ENCODE data around the gene AGAP1. TPM values are rescaled to one million over a fixed set of nuclear protein-coding genes. Genes with fewer than 3 reads are reported as not detected.

The AGAP1 gene
- total and polyA plus RNA-seq, 2 donors (not counting 3 experiments of a cell fraction or from before 2014, with no cell fraction given), result 10.2 to 20.9 TPM

- H3K79me2 ChIP-seq (ENCODE audit: control insufficient read depth, insufficient read depth, low read length), result no peaks in the 10 kb centered on the region
- DNase-seq (ENCODE audit: low read depth, low spot score) (no peak), FAIRE-seq (no peak)
- ChIA-PET POLR2A (interaction anchor here (0.6 to 1.4 kb wide), 3 partner anchors 14 to 408 kb away, joined by 3 to 9 read pairs (median 4); no protein-coding TSS in a partner anchor), CTCF (interaction anchor here (0.6 to 7.5 kb wide), 23 partner anchors 9 to 1108 kb away, joined by 3 to 231 read pairs (median 3); partner anchors contain the start of genes COPS8 and GBX2)
- no peaks in the 10 kb centered on the region for H3K36me3 ChIP-seq (ENCODE audit: control insufficient read depth in 2 of 2, extremely low read depth in 1 of 2, insufficient read depth in 2 of 2, low read length in 2 of 2)
- no TSS peak for BruUV-seq (replicated peaks)
- no peaks in the 10 kb centered on the region for H3K9me3 ChIP-seq (replicated peaks; ENCODE audit: control insufficient read depth, insufficient read depth, low read length)
- H3K9me1 ChIP-seq (replicated peaks; ENCODE audit: control insufficient read depth, extremely low read depth, insufficient read depth, low read length), result no peaks in the 10 kb centered on the region
- H3K4me3 ChIP-seq (replicated peaks in 1 of 3; ENCODE audit: insufficient read depth in 1 of 3, low read depth in 1 of 3, low read length in 3 of 3), result peak overlapping the region in 2 of 3 experiments; percentile 36 to 51
- peak overlapping the region; percentile 93 for H3K9ac ChIP-seq (replicated peaks; ENCODE audit: extremely low read depth, insufficient read depth, low read length)
- peak overlapping the region; percentile 50 for H2AFZ ChIP-seq (ENCODE audit: low read depth, low read length)
- H4K20me1 ChIP-seq (replicated peaks; ENCODE audit: control insufficient read depth, extremely low read depth, insufficient read depth, low read length), result no peaks in the 10 kb centered on the region
- dilution Hi-C loops (cut with MboI; ENCODE audit: extremely low pct_ligation_motif_present, low sequenced_read_pairs), result no loop called here
- intact Hi-C loops (cut with micrococcal nuclease), result loop anchor here (1.0 to 5.0 kb wide), 7 partner anchors 12 to 894 kb away; partner anchors contain the start of gene AGAP1
- peak overlapping the region; percentile 98 for H3K4me2 ChIP-seq (ENCODE audit: insufficient read depth, low read length)
- H3K27me3 ChIP-seq (ENCODE audit: control insufficient read depth in 2 of 2, insufficient read depth in 2 of 2, low read length in 2 of 2), result peaks cover 0 to 1% of the 10 kb centered on the region in 2 experiments
- peak overlapping the region; percentile 99 for H3K27ac ChIP-seq (ENCODE audit: insufficient read depth, low read depth, low read length)
- TF ChIP-seq MAX (IDR thresholded peaks at IDR 0.05; ENCODE audit: insufficient read depth, insufficient read length) (no peak), GATA2 (IDR thresholded peaks at IDR 0.05; ENCODE audit: insufficient read depth, insufficient read length, low read depth, low read length) (no peak), CTCF (IDR thresholded peaks at IDR 0.05; ENCODE audit: extremely low read depth in 1 of 2, insufficient read depth in 1 of 2, low read depth in 1 of 2, low read length in 2 of 2) (no peak), POLR2A (IDR thresholded peaks at IDR 0.05; ENCODE audit: low read depth, low read length) (no peak), EZH2 (IDR thresholded peaks at IDR 0.05; ENCODE audit: borderline replicate concordance, low read depth, low read length, severe bottlenecking) (no peak), FOS (IDR thresholded peaks at IDR 0.05; ENCODE audit: borderline replicate concordance, insufficient read depth, low read length) (no peak), JUN (IDR thresholded peaks at IDR 0.05; ENCODE audit: borderline replicate concordance, insufficient read depth, insufficient read length, low read depth) (no peak), POLR2AphosphoS5 (IDR thresholded peaks at IDR 0.05; ENCODE audit: insufficient read depth, low read depth, low read length) (no peak), MYC (IDR thresholded peaks at IDR 0.05; ENCODE audit: low read depth, low read length) (no peak)
- H3K4me1 ChIP-seq (ENCODE audit: control insufficient read depth, extremely low read depth, insufficient read depth, low read length), result peaks cover 38% of the 10 kb centered on the region
Observed at GRCh38 chr2:236178890-236179235, 685.0 kb downstream of the AGAP1 start.

Measured in endothelial cell of umbilical vein (primary cell).